Mucosa of descending colon (tissue), 3 donors: Measurements from ENCODE around the gene MYH16. TPM values are rescaled to one million over a fixed set of nuclear protein-coding genes. Genes with fewer than 3 reads are reported as not detected.
"Not testable (repeated sequence)": the region's sequence is repeated elsewhere in the genome, so short reads cannot be mapped to it uniquely, and the experiment has no call there.

Experiments used
- ATAC-seq: fragments of 200-7000 bp; cut with Tn5 transposase; one replicate; pipeline ENCODE4 v1.9.1; 2020; ENCODE audit warnings: mild to moderate bottlenecking, moderate library complexity
- DNase-seq, 3 donors: peaks; one replicate each; pipeline ENCODE4 v3.0.0-alpha.2; 2020
- H3K36me3 ChIP-seq: fragments of 200-600 bp; one replicate; pipeline ENCODE4 v1.8.0; 2021; ENCODE audit warnings: low read depth, mild to moderate bottlenecking
- H3K4me1 ChIP-seq: fragments of 200-600 bp; one replicate; pipeline ENCODE4 v1.8.0; 2021; ENCODE audit warnings: low read depth, mild to moderate bottlenecking
- H3K4me3 ChIP-seq: fragments of 200-600 bp; one replicate; pipeline ENCODE4 v1.8.0; 2021; ENCODE audit warnings: mild to moderate bottlenecking
- H3K9me3 ChIP-seq: fragments of 200-600 bp; one replicate; pipeline ENCODE4 v1.8.0; 2021; ENCODE audit warnings: mild to moderate bottlenecking
- intact Hi-C, 2 donors: fragments of 100-400 bp; cut with DNase I in 1 of 2; cut with micrococcal nuclease in 1 of 2; formaldehyde crosslinking; loops; one replicate each; pipeline versions ENCODE4 v1.11.0 to v1.11.1; 2022; cut with DNase I, micrococcal nuclease
- total RNA-seq, 3 donors: library from RNA; stranded (reverse); fragmentation: NEBNext Ultra II Directional in 2 of 3; extraction: Animal tissue kit (Norgen Biotek cat#: 25700) in 2 of 3; gene quantifications; one replicate each; pipeline versions ENCODE4 v1.2.1 to v1.2.4, GENCODE V29; 2021 to 2023
- TF ChIP-seq, protein P1 (sequence below): fragments of 200-600 bp; IDR thresholded peaks from one replicate; pipeline ENCODE4 v1.8.0; 2022; ENCODE audit warnings: antibody characterized with exemption, mild to moderate bottlenecking
- donor health status: DM: no; HTN: no; CAD: no; lungs with moderate emphysema.
- donor health status: DM: no; HTN: no; CAD: no.
- donor health status: DM: no; HTN: yes; CAD: no.

Gene MYH16
- total RNA-seq, 3 donors from 2014 or later = not detected

DNA sequence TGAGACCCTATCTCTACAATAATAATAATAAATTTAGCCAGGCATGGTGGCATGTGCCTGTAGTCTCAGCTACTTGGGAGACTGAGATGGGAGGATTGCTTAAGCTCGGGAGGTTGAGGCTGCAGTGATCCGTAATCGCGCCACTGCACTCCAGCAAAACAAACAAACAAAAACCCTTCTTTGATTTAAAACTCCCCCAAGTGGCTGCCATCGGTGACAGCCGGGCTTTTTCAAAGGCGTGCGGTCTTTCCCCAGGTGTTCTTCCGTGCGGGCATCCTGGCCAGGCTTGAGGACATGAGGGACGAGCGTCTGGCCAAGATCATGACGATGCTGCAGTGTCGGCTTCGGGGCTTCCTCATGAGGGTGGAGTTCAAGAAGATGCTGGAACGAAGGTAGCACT lies 1.9 kb upstream of the MYH16 start:
- H3K9me3 ChIP-seq = no peaks in the 10 kb centered on the region
- ATAC-seq (no peak), DNase-seq (peak in 1 of 3 donors; percentile 18)
- H3K4me3 ChIP-seq = no peak overlapping the region
- peaks cover 2% of the 10 kb centered on the region for H3K4me1 ChIP-seq
- H3K36me3 ChIP-seq = no peaks in the 10 kb centered on the region
- intact Hi-C loops = no loop called here
- TF ChIP-seq, protein P1, sequence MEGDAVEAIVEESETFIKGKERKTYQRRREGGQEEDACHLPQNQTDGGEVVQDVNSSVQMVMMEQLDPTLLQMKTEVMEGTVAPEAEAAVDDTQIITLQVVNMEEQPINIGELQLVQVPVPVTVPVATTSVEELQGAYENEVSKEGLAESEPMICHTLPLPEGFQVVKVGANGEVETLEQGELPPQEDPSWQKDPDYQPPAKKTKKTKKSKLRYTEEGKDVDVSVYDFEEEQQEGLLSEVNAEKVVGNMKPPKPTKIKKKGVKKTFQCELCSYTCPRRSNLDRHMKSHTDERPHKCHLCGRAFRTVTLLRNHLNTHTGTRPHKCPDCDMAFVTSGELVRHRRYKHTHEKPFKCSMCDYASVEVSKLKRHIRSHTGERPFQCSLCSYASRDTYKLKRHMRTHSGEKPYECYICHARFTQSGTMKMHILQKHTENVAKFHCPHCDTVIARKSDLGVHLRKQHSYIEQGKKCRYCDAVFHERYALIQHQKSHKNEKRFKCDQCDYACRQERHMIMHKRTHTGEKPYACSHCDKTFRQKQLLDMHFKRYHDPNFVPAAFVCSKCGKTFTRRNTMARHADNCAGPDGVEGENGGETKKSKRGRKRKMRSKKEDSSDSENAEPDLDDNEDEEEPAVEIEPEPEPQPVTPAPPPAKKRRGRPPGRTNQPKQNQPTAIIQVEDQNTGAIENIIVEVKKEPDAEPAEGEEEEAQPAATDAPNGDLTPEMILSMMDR = no peak

DNA sequence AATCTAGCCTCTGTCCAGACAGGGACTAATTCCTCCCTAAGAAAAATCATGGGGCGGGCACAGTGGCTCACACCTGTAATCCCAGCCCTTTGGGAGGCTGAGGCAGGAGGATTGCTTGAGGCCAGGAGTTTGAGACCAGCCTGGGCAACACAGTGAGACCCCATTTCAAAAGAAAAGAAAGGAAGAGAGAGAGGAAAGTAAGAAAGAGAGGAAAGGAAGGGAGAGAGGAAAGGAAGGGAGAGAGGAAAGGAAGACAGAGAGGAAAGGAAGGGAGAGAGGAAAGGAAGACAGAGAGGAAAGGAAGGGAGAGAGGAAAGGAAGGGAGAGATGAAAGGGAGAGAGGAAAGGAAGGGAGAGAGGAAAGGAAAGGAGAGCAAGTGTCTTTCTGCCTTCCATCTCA lies 922 bp downstream of the MYH16 start:
- H3K36me3 ChIP-seq, intact Hi-C loops, H3K4me3 ChIP-seq, H3K9me3 ChIP-seq, DNase-seq, H3K4me1 ChIP-seq, ATAC-seq: not testable (repeated sequence)

DNA sequence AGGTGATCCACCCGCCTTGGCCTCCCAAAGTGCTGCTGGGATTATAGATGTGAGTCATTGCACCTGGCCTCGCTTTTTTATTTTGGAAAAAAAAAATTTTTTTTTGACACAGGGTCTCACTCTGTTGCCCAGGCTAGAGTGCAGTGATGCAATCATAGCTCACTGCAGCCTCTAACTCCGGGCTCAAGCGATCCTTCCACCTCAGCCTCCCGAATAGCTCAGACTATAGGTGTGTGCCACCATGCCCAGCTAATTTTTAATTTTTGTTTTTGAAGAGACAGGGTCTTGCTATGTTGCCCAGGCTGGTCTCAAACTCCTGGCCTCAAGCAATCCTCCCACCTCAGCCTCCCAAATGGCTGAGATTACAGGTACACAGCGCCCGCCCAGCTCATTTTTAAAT lies 2.3 kb downstream of the MYH16 start:
- ATAC-seq, intact Hi-C loops, H3K36me3 ChIP-seq, DNase-seq, H3K9me3 ChIP-seq, H3K4me3 ChIP-seq, H3K4me1 ChIP-seq: not testable (repeated sequence)

DNA sequence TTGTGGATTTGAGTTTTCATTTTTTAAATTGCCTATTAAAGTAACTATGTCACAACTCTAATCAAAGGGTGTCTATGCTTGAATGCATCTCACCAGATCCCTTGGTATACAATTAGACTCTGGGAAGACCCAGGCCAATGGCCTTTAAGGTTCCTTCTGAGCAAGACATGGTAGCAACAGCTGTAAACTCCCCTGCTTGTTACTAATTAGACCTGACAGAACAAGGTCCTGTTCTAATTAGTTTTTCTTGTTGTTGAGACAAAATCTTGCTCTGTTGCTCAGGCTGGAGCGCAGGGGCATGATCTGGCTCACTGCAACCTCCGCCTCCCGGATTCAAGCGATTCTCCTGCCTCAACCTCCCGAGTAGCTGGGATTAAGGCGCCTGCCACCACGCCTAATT lies 2.9 kb downstream of the MYH16 start:
- Histone ChIP-seq H3K4me1 (peaks cover 2% of the 10 kb centered on the region), H3K9me3 (no peaks in the 10 kb centered on the region), H3K4me3 (no peak overlapping the region), H3K36me3 (no peaks in the 10 kb centered on the region)
- intact Hi-C loops = no loop called here
- ATAC-seq = no peak
- no peak for DNase-seq
- TF ChIP-seq, protein P1 = no peak

DNA sequence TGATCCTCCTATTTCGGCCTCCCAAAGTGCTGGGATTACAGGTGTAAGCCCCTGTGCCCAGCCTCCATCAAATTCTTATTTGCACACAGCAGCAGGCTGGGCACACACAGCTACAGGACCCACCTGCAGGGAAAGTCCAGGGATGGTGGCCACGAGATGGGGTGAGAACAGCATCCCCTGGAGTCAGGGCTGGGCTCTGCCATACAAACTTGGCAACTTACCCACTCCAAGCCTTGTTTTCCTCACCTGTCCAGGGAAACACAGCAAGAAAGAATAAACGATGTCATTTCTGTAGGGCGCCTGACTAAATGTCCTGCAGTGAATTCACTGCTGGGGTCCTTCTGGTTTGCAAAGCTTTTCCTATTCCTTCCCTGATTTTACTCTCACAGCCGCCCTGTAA lies 5.5 kb downstream of the MYH16 start:
- H3K4me3 ChIP-seq = no peak overlapping the region
- TF ChIP-seq, protein P1 = no peak
- H3K36me3 ChIP-seq = no peaks in the 10 kb centered on the region
- H3K9me3 ChIP-seq = no peaks in the 10 kb centered on the region
- no peak for ATAC-seq
- peaks cover 2% of the 10 kb centered on the region for H3K4me1 ChIP-seq
- no peak for DNase-seq
- intact Hi-C loops = no loop called here

DNA sequence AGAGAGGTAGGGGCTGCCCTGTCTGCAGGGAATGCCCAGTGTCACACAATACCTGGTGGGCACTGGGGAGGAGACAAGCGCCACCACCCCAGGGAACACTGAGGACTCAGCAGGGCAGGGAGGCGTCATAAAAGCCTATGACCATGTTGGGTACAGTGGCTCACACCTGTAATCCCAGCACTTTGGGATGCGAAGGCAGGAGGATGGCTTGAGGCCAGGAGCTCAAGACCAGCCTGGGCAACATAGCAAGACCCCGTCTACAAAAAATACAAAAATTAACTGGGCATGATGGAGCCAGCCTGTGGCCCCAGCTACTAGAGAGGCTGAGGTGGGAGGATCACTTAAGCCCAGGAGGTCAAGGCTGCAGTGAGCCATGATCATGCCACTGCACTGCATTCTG lies 11.5 kb downstream of the MYH16 start:
- H3K36me3 ChIP-seq, H3K4me3 ChIP-seq, ATAC-seq, intact Hi-C loops, H3K4me1 ChIP-seq, H3K9me3 ChIP-seq, DNase-seq: not testable (repeated sequence)

DNA sequence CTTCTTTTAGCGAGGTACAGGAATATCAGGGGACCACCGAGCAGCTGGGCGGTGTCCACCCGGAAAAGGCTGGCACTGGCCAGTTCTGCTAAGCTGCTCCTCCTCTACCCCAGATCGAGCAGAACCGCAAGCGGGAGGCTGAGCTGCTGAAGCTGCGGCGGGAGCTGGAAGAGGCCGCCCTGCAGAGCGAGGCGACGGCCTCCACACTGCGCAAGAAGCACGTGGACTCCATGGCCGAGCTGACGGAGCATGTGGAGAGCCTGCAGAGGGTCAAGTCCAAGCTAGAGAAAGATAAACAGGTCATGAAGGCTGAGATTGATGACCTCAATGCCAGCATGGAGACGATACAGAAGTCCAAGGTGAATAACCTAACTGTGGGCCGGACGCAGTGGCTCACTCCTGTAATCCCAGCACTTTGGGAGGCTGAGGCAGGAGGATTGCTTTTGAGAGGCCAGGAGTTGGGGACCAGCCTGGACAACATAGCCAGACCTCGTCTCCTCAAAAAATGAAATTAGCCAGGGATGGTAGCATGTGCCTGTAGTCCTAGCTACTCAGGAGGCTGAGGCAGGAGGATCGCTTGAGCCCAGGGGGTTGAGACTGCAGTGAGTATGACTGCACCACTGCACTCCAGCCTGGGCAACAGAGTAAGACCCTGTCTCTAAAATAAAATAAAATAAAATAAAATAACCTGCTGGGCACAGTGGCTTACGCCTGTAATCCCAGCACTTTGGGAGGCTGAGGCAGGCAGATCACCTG lies 15.3 kb downstream of the MYH16 start:
- no peaks in the 10 kb centered on the region for H3K9me3 ChIP-seq
- ATAC-seq (no peak), DNase-seq (no peak)
- no peaks in the 10 kb centered on the region for H3K4me1 ChIP-seq
- no peaks in the 10 kb centered on the region for H3K36me3 ChIP-seq
- TF ChIP-seq, protein P1 = no peak
- no peak overlapping the region for H3K4me3 ChIP-seq
- intact Hi-C loops = no loop called here
